B cell (primary cell): Measurements from ENCODE around the gene ZNF592. TPM values are rescaled to one million over a fixed set of nuclear protein-coding genes. Genes with fewer than 3 reads are reported as not detected.

Source experiments
- ATAC-seq: fragments of 200-7000 bp; cut with Tn5 transposase; one replicate; pipeline ENCODE4 v1.10.0; 2021; ENCODE audit warnings: low read depth, mild to moderate bottlenecking, moderate number of reproducible peaks, moderate library complexity
- CTCF ChIA-PET: fragments of 350-600 bp; sonication (Branson Sonifier 250); formaldehyde crosslinking; loops from one replicate; lab custom pipeline; 2021; ENCODE audit warnings: antibody characterized with exemption, inconsistent platforms; lab: Charles Lee
- POLR2A ChIA-PET: fragments of 350-600 bp; sonication (Branson Sonifier 250); formaldehyde crosslinking; loops from one replicate; lab custom pipeline; 2021; ENCODE audit warnings: antibody characterized with exemption; lab: Charles Lee
- DNase-seq: peaks from one replicate; pipeline ENCODE4 v3.0.0; 2013
- H2AFZ ChIP-seq: 2 replicates; pipeline ENCODE4 v1.6.1; 2012; ENCODE audit warnings: mild to moderate bottlenecking, low read depth, low read length; ENCODE audit not compliant: insufficient read depth, poor library complexity, severe bottlenecking
- H3K27ac ChIP-seq, 2 donors: 1 replicate in 1 of 2; 2 replicates in 1 of 2; pipeline ENCODE4 v1.5.1; 2012 to 2013; ENCODE audit warnings: low read length in 2 of 2, mild to moderate bottlenecking in 2 of 2, moderate library complexity in 1 of 2
- H3K27me3 ChIP-seq, 4 experiments: fragments of 200-600 bp in 1 of 4; sonication (generic) in 1 of 4; replicated peaks in 1 of 4; 1 replicate in 2 of 4; 2 replicates in 2 of 4; pipeline versions ENCODE4 v1.6.1 to v1.7.0; 2013 to 2016; ENCODE audit warnings: low read length in 3 of 4, mild to moderate bottlenecking in 2 of 4, mixed read lengths in 1 of 4, moderate library complexity in 1 of 4; ENCODE audit not compliant: insufficient read depth in 4 of 4, control insufficient read depth in 3 of 4; ENCODE audit errors: control extremely low read depth in 1 of 4
- H3K36me3 ChIP-seq, 2 experiments: replicated peaks in 1 of 2; 1 replicate in 1 of 2; 2 replicates in 1 of 2; pipeline versions ENCODE4 v1.6.1 to v1.7.1; 2013; ENCODE audit warnings: low read length in 1 of 2; ENCODE audit not compliant: insufficient read depth in 2 of 2, control insufficient read depth in 1 of 2; ENCODE audit errors: control extremely low read depth in 1 of 2, extremely low read depth in 1 of 2
- H3K4me1 ChIP-seq, 2 donors: fragments of 200-600 bp in 1 of 2; sonication (generic) in 1 of 2; 1 replicate in 1 of 2; 2 replicates in 1 of 2; pipeline versions ENCODE4 v1.5.1 to v1.6.1; 2013 to 2017; ENCODE audit warnings: low read length in 2 of 2; ENCODE audit not compliant: control insufficient read depth in 2 of 2, insufficient read depth in 2 of 2
- H3K4me2 ChIP-seq: replicated peaks from 2 replicates; pipeline ENCODE3; 2012; ENCODE audit warnings: mild to moderate bottlenecking, low read depth, low read length; ENCODE audit not compliant: poor library complexity, severe bottlenecking
- H3K4me3 ChIP-seq, 5 experiments: fragments of 200-600 bp in 1 of 5; sonication (generic) in 1 of 5; 1 replicate in 3 of 5; 2 replicates in 2 of 5; pipeline versions ENCODE4 v1.5.1 to v1.7.0; 2011 to 2016; ENCODE audit warnings: low read length in 4 of 5, mild to moderate bottlenecking in 4 of 5, low read depth in 2 of 5, control low read depth in 1 of 5, moderate library complexity in 1 of 5; ENCODE audit not compliant: insufficient read depth in 1 of 5; ENCODE audit errors: control extremely low read depth in 1 of 5, extremely low read depth in 1 of 5
- H3K79me2 ChIP-seq: fragments of 200-600 bp; sonication (generic); one replicate; pipeline ENCODE4 v1.6.0; 2016; ENCODE audit warnings: low read length; ENCODE audit not compliant: control insufficient read depth, insufficient read depth
- H3K9ac ChIP-seq: fragments of 200-600 bp; sonication (generic); 2 replicates; pipeline ENCODE4 v1.6.1; 2017; ENCODE audit warnings: mild to moderate bottlenecking, low read length, moderate library complexity
- H3K9me3 ChIP-seq, 3 donors: one replicate each; pipeline versions ENCODE4 v1.6.1 to v1.7.1; 2013; ENCODE audit warnings: low read length in 2 of 3; ENCODE audit not compliant: control insufficient read depth in 2 of 3, insufficient read depth in 1 of 3; ENCODE audit errors: control extremely low read depth in 1 of 3
- H4K20me1 ChIP-seq: 2 replicates; pipeline ENCODE4 v1.6.0; 2012; ENCODE audit warnings: mild to moderate bottlenecking, low read length; ENCODE audit not compliant: insufficient read depth, control insufficient read depth, poor library complexity, severe bottlenecking
- H3K27ac Mint-ChIP-seq: one replicate; pipeline ENCODE4 v1.8.0; 2021; ENCODE audit warnings: mixed read lengths
- H3K27me3 Mint-ChIP-seq: one replicate; pipeline ENCODE4 v1.8.0; 2021; ENCODE audit warnings: mixed read lengths
- H3K4me1 Mint-ChIP-seq: one replicate; pipeline ENCODE4 v1.8.0; 2021; ENCODE audit warnings: mixed read lengths
- H3K4me3 Mint-ChIP-seq: one replicate; pipeline ENCODE4 v1.8.0; 2021; ENCODE audit warnings: mixed read lengths
- H3K9me3 Mint-ChIP-seq: one replicate; pipeline ENCODE4 v1.8.0; 2022; ENCODE audit warnings: mixed read lengths; ENCODE audit not compliant: insufficient read depth
- EZH2 ChIP-seq: IDR thresholded peaks from 2 replicates; pipeline ENCODE4 v1.6.1; 2012; ENCODE audit warnings: borderline replicate concordance, low read depth, mild to moderate bottlenecking, moderate library complexity, low read length; ENCODE audit not compliant: insufficient read depth, poor library complexity, severe bottlenecking
- WGBS: methylation state at CpG from one replicate; pipeline ENCODE4 v1.1.5; 2013; ENCODE audit warnings: missing lambda C conversion rate; ENCODE audit not compliant: insufficient coverage; 5-methylcytosine and 5-hydroxymethylcytosine counted together
- intact Hi-C: fragments of 100-400 bp; cut with micrococcal nuclease; formaldehyde crosslinking; loops from one replicate; pipeline ENCODE4 v1.10.0; 2022
- polyA plus RNA-seq: library from polyadenylated mRNA; depleted of rRNA; stranded (reverse); fragments of >200 nt; gene quantifications from 2 replicates; pipeline ENCODE4 v1.2.3, GENCODE V29; 2012
- total RNA-seq, 2 donors: library from RNA; stranded (reverse); fragments of 120-200 nt in 1 of 2; gene quantifications; 1 replicate in 1 of 2; 2 replicates in 1 of 2; pipeline versions ENCODE4 v1.2.3 to v1.2.4, GENCODE V29; 2013 to 2022
- TF ChIP-seq, protein P1 (sequence below): fragments of 200-600 bp; IDR thresholded peaks from one replicate; pipeline ENCODE4 v1.8.0; 2022; ENCODE audit warnings: antibody characterized with exemption, mild to moderate bottlenecking

The ZNF592 gene
- total and polyA plus RNA-seq, 2 donors (not counting 1 experiment from before 2014, with no cell fraction given) = 35.8 to 64.4 TPM

DNA sequence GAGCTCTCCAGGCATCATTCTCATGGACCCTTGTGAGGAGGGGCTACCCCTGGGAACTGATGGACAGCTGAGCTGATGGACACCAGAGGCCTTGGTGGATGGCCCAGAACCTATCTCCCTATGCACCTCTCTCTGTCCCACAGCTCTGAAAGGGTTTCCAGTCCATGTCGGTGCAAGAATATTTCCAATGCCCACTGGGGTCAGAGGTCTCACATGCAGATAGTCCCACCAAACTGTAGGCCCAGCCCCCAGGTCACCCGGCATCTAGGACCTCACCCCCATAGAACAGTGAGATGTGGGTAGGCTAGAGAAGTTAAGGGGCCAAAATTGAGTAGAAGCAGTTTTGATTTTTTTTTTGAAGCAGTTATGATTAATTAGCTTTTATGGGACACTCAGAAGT is 71.4 kb downstream of the ZNF592 start:
- no peak overlapping the region for H3K27ac Mint-ChIP-seq
- DNase-seq (no peak), ATAC-seq (no peak)
- TF ChIP-seq EZH2 = no peak
- TF ChIP-seq, protein P1, sequence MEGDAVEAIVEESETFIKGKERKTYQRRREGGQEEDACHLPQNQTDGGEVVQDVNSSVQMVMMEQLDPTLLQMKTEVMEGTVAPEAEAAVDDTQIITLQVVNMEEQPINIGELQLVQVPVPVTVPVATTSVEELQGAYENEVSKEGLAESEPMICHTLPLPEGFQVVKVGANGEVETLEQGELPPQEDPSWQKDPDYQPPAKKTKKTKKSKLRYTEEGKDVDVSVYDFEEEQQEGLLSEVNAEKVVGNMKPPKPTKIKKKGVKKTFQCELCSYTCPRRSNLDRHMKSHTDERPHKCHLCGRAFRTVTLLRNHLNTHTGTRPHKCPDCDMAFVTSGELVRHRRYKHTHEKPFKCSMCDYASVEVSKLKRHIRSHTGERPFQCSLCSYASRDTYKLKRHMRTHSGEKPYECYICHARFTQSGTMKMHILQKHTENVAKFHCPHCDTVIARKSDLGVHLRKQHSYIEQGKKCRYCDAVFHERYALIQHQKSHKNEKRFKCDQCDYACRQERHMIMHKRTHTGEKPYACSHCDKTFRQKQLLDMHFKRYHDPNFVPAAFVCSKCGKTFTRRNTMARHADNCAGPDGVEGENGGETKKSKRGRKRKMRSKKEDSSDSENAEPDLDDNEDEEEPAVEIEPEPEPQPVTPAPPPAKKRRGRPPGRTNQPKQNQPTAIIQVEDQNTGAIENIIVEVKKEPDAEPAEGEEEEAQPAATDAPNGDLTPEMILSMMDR = no peak
- H3K9ac ChIP-seq = no peak overlapping the region
- no peak overlapping the region for H3K27ac ChIP-seq
- peaks cover 3 to 4% of the 10 kb centered on the region in 2 donors for H3K4me1 ChIP-seq
- no peak overlapping the region for H3K4me2 ChIP-seq
- intact Hi-C loops = no loop called here
- ChIA-PET POLR2A (no interaction called here), CTCF (interaction anchor here (2.9 kb wide), 1 partner anchor 232 kb away, joined by 10 read pairs; no protein-coding TSS in a partner anchor)
- H3K36me3 ChIP-seq = no peaks in the 10 kb centered on the region
- no peak overlapping the region for H3K4me3 ChIP-seq
- peaks cover 0 to 21% (median 10%) of the 10 kb centered on the region in 4 experiments for H3K27me3 ChIP-seq
- H3K79me2 ChIP-seq = no peaks in the 10 kb centered on the region
- no peaks in the 10 kb centered on the region for H3K9me3 Mint-ChIP-seq
- H3K4me3 Mint-ChIP-seq = no peak overlapping the region
- no peaks in the 10 kb centered on the region for H4K20me1 ChIP-seq
- H2AFZ ChIP-seq = no peak overlapping the region
- no CpG with 5 or more reads among the region's 2 CpGs for WGBS
- no peaks in the 10 kb centered on the region for H3K9me3 ChIP-seq
- H3K27me3 Mint-ChIP-seq = peaks cover 20% of the 10 kb centered on the region
- peaks cover 5% of the 10 kb centered on the region for H3K4me1 Mint-ChIP-seq

DNA sequence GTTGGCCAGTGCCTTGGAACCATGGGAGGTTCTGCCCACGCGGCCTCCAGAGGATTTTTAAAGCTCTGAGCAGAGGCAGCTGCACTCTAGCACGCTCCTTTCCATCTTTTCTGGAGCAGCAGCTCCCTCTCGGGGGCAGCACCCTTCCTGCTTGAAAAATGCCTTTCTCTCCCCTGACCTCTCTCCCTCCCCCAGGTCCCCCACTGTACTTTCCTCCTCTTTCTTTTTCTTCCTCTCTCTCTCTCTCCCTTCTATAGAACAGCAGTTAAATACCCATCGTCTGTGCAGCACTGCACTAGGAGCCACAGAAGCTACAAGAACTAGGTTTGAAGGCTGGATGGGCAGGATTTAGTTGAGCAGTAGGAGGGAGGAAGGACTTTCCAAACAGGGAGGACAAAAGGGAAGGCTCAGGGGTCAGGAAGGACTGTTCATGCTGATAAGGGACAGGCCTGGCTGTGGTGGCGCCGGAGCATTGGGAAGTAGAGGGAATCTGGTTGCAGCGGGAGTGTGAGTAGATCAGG is 73.2 kb downstream of the ZNF592 start:
- H3K27me3 ChIP-seq = peaks cover 0 to 17% (median 8%) of the 10 kb centered on the region in 4 experiments
- peaks cover 3 to 4% of the 10 kb centered on the region in 2 donors for H3K4me1 ChIP-seq
- no peak overlapping the region for H3K9ac ChIP-seq
- no peak overlapping the region for H3K4me3 Mint-ChIP-seq
- WGBS = 65% methylated on average over 7 of the region's 8 CpGs
- no peaks in the 10 kb centered on the region for H3K9me3 Mint-ChIP-seq
- POLR2A ChIA-PET = no interaction called here
- intact Hi-C loops = no loop called here
- no peaks in the 10 kb centered on the region for H3K9me3 ChIP-seq
- H3K27ac Mint-ChIP-seq = no peak overlapping the region
- no peak for TF ChIP-seq EZH2
- TF ChIP-seq, protein P1 = no peak
- no peaks in the 10 kb centered on the region for H3K79me2 ChIP-seq
- peaks cover 11% of the 10 kb centered on the region for H3K27me3 Mint-ChIP-seq
- no peak for DNase-seq
- H3K27ac ChIP-seq = no peak overlapping the region
- no peak overlapping the region for H3K4me2 ChIP-seq
- peaks cover 4% of the 10 kb centered on the region for H3K4me1 Mint-ChIP-seq
- no peak overlapping the region for H2AFZ ChIP-seq
- no peak for ATAC-seq
- no peak overlapping the region for H3K4me3 ChIP-seq
- H3K36me3 ChIP-seq = no peaks in the 10 kb centered on the region
- no peaks in the 10 kb centered on the region for H4K20me1 ChIP-seq
- CTCF ChIA-PET = interaction anchor here (1.2 to 2.9 kb wide), 4 partner anchors 10 to 234 kb away, joined by 3 to 10 read pairs (median 4); no protein-coding TSS in a partner anchor
